DND-41 (cell line): ENCODE data around the gene RASD1.
"Not testable (repeated sequence)": the region's sequence is repeated elsewhere in the genome, so short reads cannot be mapped to it uniquely, and the experiment has no call there.

Source experiments
- ATAC-seq: fragments of 200-7000 bp; cut with Tn5 transposase; 3 replicates; pipeline ENCODE4 v1.9.1; 2021; ENCODE audit warnings: low read depth; ENCODE audit not compliant: insufficient read depth
- DNase-seq: peaks from one replicate; pipeline ENCODE4 v3.0.0-alpha.2; 2020
- H2AFZ ChIP-seq: 2 replicates; pipeline ENCODE4 v1.6.0; 2012; ENCODE audit warnings: low read depth, low read length
- H3K27ac ChIP-seq: 2 replicates; pipeline ENCODE4 v1.5.1; 2012; ENCODE audit warnings: low read length, inconsistent platforms
- H3K27me3 ChIP-seq: fragments of 200-600 bp; sonication (generic); 2 replicates; pipeline ENCODE4 v1.6.0; 2012; ENCODE audit warnings: low read length, mild to moderate bottlenecking, inconsistent platforms; ENCODE audit not compliant: insufficient read depth, poor library complexity
- H3K36me3 ChIP-seq: 2 replicates; pipeline ENCODE4 v1.5.1; 2012; ENCODE audit warnings: low read length, inconsistent platforms; ENCODE audit not compliant: insufficient read depth
- H3K4me1 ChIP-seq: 2 replicates; pipeline ENCODE4 v1.5.1; 2012; ENCODE audit warnings: mild to moderate bottlenecking, low read length; ENCODE audit not compliant: insufficient read depth
- H3K4me2 ChIP-seq: 2 replicates; pipeline ENCODE4 v1.6.0; 2012; ENCODE audit warnings: mild to moderate bottlenecking, moderate library complexity, low read length, inconsistent platforms; ENCODE audit not compliant: insufficient read depth
- H3K4me3 ChIP-seq, 2 experiments: fragments of 200-600 bp in 1 of 2; shearing (Covaris generic) in 1 of 2; 2 replicates each; pipeline ENCODE4 v1.5.1; 2012 to 2016; ENCODE audit warnings: inconsistent platforms in 2 of 2, low read length in 2 of 2, mild to moderate bottlenecking in 2 of 2, low read depth in 1 of 2, moderate library complexity in 1 of 2
- H3K79me2 ChIP-seq: 2 replicates; pipeline ENCODE4 v1.6.0; 2012; ENCODE audit warnings: low read length, inconsistent platforms; ENCODE audit not compliant: insufficient read depth
- H3K9ac ChIP-seq: 2 replicates; pipeline ENCODE4 v1.6.0; 2012; ENCODE audit warnings: low read depth, mild to moderate bottlenecking, inconsistent platforms, low read length, moderate library complexity
- H3K9me3 ChIP-seq: 2 replicates; pipeline ENCODE4 v1.5.1; 2012; ENCODE audit warnings: low read length, moderate library complexity, mild to moderate bottlenecking, inconsistent platforms; ENCODE audit not compliant: insufficient read depth, severe bottlenecking
- H4K20me1 ChIP-seq: 2 replicates; pipeline ENCODE4 v1.6.0; 2012; ENCODE audit warnings: low read length; ENCODE audit not compliant: insufficient read depth
- CTCF ChIP-seq: IDR thresholded peaks from 2 replicates; pipeline ENCODE4 v1.5.1; 2012; ENCODE audit warnings: borderline replicate concordance, low read length, moderate library complexity, mild to moderate bottlenecking; ENCODE audit not compliant: poor library complexity, severe bottlenecking; ENCODE audit errors: extremely low read depth
- EZH2 ChIP-seq: IDR thresholded peaks from 3 replicates; pipeline ENCODE4 v1.6.1; 2012; ENCODE audit warnings: borderline replicate concordance, low read depth, mild to moderate bottlenecking, moderate library complexity, low read length, inconsistent platforms; ENCODE audit not compliant: severe bottlenecking

The RASD1 gene

DNA sequence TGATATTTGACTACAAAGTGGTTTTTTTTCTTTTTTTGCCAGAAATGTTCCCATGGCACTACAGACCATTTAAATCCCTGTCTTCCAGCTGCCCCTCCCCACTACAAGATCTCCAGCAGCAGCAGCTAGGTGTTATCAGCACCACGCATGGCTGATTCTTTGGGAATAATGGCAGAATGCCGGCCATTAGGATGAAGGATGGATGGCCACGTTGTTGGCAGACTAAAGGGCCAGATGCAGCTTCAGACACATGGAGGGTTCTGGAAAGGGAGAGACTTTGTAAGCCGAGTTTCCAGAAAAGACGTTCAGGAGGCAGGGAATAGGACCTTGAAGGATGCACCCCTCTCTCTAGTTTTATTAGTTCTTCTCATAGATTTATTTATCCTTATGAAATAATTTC, 29.7 kb downstream of the RASD1 start:
- DNase-seq, result no peak
- Histone ChIP-seq H3K79me2 (no peaks in the 10 kb centered on the region), H3K36me3 (no peaks in the 10 kb centered on the region)

DNA sequence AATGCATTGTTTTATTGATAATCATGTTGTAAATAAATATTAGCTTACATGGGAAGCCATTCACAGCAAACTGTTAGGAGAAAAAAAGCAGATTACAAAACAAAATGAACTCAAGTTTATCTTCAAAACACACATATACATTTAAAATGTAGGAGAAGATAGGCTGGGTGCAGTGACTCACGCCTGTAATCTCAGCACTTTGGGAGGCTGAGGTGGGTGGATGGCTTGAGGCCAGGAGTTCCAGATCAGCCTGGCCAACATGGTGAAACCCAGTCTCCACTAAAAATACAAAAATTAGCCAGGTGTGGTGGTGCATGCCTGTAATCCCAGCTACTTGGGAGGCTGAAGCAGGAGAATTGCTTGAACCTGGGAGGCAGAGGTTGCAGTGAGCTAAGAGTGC, 30.3 kb downstream of the RASD1 start:
- H3K4me2 ChIP-seq, H3K79me2 ChIP-seq, H3K9ac ChIP-seq, ATAC-seq, H3K27ac ChIP-seq, H3K27me3 ChIP-seq, DNase-seq, H3K9me3 ChIP-seq, H4K20me1 ChIP-seq, H2AFZ ChIP-seq, H3K4me3 ChIP-seq, H3K4me1 ChIP-seq, H3K36me3 ChIP-seq: not testable (repeated sequence)

More for the DNA sequence above, 29.7 kb downstream of the RASD1 start:
- no peak overlapping the region for H3K4me3 ChIP-seq
- H3K27ac ChIP-seq, result no peak overlapping the region
- no peak overlapping the region for H2AFZ ChIP-seq
- H4K20me1 ChIP-seq, result no peaks in the 10 kb centered on the region
- ATAC-seq, result no peak
- H3K27me3 ChIP-seq, result no peaks in the 10 kb centered on the region
- H3K4me1 ChIP-seq, result no peaks in the 10 kb centered on the region
- H3K4me2 ChIP-seq, result no peak overlapping the region
- no peak overlapping the region for H3K9ac ChIP-seq
- no peak for TF ChIP-seq EZH2
- TF ChIP-seq CTCF, result no peak
- H3K9me3 ChIP-seq, result no peaks in the 10 kb centered on the region

GRCh38 chr17:17463821-17464220, 32.4 kb downstream of the RASD1 start:
- no peaks in the 10 kb centered on the region for H3K4me1 ChIP-seq

More at GRCh38 chr17:17463821-17464220, 32.4 kb downstream of the RASD1 start:
- no peak overlapping the region for H3K4me3 ChIP-seq
- no peaks in the 10 kb centered on the region for H3K79me2 ChIP-seq
- no peak overlapping the region for H3K4me2 ChIP-seq
- H3K9me3 ChIP-seq, result peaks cover 6% of the 10 kb centered on the region
- no peaks in the 10 kb centered on the region for H3K27me3 ChIP-seq
- H3K27ac ChIP-seq, result no peak overlapping the region
- H2AFZ ChIP-seq, result no peak overlapping the region
- TF ChIP-seq CTCF, result no peak
- no peak for TF ChIP-seq EZH2
- no peaks in the 10 kb centered on the region for H3K36me3 ChIP-seq
- DNase-seq, result no peak
- ATAC-seq, result no peak
- no peak overlapping the region for H3K9ac ChIP-seq
- no peaks in the 10 kb centered on the region for H4K20me1 ChIP-seq
